Measurements from ENCODE around the gene EDAR.

Gene EDAR

DNA sequence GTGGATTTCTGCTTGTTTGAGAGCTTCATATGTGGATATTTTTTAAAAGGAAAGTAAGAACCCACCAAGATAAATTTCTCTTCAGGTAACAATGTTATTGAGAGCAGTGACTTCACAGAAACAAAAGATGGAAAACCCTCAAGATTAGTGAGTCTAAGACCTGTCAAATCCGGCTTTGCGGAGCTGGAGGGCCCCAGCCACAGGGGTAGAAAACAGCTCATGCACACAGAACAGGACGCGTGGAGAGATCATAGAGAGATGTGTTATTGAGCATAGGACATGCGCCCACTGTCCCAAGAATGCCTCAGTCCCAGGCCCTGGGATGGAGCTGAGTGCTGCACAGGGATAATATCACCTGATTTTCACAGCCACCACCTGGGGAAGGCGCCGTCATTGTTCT lies 21.3 kb downstream of the EDAR start:
- no peak for DNase-seq (ENCODE audit: low read depth in 3 of 3)

DNA sequence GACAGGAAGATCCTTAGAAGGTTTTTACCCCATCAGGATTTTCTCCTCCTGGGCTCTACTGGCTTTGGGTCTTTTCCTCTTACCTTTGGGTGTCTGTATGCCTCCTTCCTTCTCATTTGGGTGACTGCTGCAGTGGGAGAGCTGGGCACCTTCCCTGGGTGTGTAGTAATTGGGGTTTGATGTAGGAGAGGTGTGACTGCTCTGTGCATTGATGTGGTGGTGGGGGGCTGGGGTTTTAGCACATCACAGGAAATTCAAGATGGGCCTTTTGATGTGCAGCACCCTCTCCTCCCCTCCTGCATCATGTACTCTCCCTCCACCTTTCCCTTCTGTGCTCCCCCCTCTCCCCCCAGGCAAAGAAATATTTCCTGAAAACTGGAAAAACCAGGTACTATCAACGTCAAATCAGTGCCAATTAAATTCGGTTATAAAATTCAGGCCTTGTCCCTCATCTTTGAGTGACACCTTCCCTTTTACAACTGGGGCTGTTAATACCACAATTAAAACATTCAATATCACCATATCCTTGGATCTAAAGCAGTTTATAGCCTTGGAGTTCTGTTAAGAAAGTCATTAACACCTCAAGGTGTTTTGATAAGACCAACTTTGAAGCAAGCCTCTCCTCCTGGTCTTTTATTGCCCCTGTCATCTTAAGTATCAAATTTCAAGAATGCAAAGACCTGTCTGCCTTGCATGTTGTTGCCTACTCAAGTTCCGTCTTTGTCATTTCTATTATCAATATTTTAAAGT lies 23.3 kb downstream of the EDAR start:
- no peak for DNase-seq (ENCODE audit: low read depth in 3 of 3)

DNA sequence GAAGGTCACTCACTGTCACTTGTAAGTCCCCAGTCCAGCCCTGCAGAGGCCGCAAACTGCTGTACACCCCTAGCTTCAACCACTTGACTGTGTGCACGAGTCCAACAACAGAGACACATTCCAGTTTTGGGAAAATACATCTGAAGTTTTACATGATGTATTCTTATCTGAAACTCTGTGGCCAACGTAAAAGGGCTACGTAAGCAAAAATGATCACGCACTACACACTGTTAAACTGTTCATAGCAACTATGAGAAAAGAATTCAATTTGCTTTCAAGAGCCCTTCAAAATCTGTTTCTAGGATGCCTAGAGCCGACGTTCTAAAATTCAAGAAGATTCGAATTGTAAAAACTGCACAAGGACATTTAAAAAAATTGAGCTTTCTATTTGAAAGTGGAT lies 26.0 kb downstream of the EDAR start:
- DNase-seq (ENCODE audit: low read depth in 3 of 3), result no peak

DNA sequence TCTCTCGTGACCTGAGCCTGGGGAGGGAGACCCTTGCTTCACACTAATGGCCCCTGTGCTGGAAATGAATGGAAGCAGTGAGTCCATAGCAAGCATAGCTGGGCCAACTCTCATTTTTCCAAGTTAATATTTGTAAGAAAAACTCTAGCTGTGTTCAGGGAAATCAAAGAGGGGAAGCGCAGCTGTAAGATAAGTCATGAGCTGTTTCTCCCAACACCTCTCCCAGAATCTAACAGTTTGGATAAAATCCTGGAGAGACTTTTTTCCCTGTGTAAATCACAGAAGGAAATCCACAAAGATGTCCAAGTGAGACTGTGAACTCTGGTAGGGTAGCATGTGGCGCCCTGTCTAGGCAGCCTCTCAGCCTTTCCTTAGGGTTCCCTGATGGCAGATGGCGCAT lies 27.2 kb downstream of the EDAR start:
- DNase-seq (ENCODE audit: low read depth in 3 of 3), result no peak

DNA sequence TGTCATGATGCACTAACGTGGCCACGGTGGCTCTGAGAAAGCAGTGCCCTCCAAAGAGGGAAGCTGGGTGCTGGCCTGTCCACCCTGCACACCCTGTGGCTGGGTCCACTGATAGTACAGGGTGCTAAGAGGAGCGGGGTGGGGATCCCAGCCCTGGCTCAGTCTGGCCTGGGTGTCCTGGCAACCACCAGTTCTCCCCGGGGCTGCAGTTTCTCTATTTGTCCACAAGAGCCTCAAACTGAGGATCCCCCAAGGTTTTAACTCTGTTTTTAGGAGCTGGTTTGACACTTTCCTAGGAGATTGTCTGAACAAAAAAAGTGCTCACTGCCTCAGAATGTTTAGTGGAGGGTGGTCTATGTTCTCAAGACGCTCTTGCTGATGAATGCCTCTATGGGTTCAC lies 29.0 kb downstream of the EDAR start:
- no peak for DNase-seq (ENCODE audit: low read depth in 3 of 3)

DNA sequence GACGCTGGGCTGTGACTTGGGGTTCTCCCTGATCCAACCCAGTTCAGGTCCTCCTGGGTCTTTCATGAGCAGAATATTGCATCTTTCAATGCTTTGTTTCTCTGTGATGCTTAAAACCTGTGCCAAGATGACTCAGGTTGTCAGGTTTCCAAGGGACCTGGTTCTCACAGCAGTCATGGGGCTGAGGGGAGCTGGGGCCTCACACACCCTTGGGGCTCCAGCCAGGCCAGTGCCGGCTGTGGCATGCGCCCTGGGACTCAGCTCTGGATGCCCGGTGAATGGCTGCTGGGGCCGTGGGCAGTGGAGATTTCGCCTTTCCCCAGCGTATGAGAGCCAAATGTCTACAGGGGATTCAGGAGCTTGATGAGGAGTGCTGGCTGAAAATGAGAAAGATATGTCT lies 29.6 kb downstream of the EDAR start:
- DNase-seq (ENCODE audit: low read depth in 3 of 3), result no peak

DNA sequence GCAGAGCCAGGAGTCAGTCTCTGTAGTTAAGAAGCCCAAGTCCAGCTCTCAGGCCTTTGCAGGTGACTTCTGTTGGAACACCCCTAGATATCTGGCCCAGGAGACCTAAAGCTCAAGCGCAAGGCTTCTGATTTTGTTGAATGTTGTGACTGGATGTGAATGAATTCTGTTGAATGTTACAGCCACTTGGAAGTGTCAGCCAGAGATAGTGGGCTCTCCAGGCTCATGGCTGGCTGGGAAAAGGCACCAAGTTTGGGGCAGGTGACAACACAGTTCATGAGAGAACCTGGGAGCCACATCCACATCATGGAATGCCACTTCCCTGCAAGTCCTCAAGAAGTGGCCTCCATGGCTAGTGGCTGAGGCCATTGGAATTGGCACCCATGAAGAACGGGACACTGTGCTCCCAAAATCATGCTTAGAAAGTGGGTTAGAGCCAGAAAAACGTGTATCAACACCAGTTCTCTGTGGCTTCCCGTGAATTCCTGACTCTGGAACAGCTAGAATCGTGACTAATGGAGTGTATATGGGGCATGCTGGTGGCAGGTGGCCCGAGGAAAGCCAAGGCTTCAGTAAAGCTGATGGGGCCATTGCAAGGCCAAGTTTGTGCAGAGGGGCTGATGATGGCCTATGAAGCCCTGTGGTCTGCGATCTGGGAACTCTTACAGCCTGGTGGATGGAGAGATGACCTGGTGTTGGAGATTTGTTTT lies 30.2 kb downstream of the EDAR start:
- no peak for DNase-seq (ENCODE audit: low read depth in 3 of 3)

DNA sequence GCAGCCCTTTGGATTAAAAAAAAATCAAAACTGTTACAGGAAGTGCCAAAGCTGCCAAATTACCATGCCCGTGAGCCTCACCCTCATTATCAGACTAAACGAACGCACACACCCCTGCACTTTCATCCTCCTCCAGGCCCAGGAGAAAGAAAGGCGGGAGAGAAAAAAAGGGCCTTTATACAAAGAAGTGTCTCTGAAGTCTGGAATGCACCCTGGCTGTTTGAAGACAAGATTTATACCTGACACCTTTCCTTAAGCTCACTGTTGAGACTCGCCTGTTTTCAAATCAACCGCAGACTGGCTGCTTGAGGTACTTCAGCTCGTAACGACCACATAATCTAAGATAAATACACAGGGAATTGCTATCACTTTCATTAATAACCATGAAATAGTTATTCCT lies 31.0 kb downstream of the EDAR start:
- no peak for DNase-seq (ENCODE audit: low read depth in 3 of 3)

DNA sequence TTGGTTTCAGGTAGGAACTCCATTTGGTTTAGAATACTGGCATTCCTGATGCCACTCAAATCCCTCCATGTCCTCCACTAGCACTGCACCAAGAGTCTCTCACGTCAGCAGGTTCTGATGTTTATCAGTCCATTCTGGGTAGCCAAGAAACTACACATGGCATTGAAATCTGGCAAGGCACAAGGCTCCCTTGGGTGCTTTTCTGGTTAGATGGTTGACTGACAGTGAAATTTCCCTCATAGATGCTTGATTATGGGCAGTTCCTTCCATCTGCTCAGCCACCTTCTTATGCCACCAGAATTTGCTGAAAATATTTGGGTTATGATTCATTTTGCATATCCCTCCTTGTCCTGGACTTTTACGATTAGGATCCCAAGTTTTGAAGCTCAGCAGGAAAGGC lies 32.6 kb downstream of the EDAR start:
- DNase-seq (ENCODE audit: low read depth in 3 of 3), result no peak

DNA sequence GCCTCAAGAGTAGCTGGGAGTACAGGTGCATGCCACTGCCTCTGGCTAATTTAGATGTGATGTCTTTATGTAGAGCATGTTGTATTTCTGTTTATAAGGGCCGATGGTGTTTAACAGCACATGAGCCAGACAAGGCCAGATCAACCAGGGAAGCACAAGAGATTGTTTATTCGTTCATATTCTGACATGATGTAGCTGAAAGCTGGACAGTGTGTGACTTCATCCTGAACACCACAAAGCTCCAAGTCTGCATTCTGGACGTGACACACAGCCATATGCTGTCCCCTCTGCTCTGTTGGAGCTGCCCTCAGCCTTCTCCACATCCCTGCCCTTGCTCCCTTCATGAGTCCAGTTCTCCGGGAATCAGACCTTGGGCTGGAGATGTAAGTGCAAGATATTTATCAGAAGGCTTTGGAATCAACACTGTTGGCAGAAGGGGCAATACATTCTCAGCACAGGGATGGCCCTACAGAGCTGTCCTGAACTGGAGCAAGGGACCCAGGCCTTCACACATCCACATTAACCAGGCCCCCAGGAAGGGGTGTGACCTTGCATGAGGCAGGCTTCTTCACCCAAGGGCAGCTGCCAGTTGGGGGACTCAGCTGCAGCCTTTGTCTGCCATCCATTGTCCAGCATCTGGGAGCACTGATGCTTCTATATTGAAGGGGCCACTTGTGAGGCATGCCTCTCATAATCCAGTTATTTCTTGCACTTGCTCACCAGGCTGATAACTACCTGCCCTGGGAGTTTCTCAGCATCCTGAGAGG lies 38.5 kb downstream of the EDAR start:
- DNase-seq (ENCODE audit: low read depth in 3 of 3), result no peak

DNA sequence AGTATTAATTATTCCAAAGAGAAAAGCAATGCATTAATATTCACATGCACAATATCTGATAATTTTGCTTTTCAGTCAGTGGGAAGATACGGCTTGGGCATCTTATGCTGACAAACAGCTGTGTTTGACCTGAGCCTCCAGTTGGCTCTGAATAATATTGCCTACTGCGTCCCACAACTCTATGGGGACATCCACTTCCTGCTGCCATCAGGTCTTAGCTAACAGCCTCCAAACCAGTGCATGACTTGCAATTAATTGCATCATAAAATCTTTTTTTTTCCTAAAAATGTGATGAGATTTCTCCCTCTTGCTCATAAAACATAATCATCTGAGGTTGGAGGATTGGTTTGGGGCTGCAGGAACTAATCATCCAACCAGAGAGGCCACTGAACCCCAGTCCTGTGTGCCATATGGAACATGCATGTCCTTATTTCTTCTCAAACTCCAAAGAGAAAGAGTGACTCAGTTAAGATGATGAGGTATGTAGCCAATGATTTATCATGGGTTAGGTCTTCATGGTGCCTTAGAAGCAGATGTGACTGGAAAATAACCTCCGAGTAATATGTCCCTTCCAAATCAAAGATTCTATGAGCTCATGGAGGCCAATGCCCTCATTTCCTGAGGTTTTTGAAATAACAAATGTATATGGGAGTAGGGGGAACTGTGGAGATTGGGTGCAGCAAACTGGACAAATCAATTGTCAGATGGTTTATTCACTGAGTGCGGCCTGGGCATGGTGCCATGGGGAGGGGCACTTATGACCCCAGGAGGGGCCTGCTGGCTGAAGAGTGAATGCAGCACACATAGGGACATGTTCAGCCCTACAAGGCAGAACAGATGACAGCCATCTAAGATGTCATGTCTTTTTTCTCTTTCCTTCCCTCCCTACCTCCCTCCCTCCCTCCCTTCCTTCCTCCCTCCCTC lies 39.4 kb downstream of the EDAR start:
- no peak for DNase-seq (ENCODE audit: low read depth in 3 of 3)

DNA sequence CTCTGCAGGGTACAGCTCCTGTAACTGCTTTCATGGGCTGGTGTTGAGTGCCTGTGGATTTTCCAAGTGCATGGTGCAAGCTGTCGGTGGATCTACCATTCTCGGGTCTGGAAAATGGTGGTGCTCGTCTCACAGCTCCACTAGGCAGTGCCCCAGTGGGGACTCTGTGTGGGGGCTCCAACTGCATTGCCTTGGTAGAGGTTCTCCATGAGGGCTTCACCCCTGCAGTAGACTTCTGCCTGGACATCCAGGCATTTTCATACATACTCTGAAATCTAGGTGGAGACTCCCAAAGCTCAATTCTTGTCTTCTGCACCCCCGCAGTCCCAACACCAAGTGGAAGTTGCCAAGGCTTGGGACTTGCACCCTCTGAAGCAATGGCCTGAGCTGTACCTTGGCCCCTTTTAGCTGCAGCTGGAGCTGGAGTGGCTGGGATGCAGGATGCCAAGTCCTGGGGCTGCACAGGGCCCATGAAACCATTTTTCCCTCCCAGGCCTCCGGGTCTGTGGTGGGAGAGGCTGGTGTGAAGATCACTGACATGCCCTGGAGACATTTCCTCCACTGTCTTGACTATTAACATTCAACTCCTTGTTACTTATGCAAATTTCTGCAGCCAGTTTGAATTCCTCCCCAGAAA lies 41.6 kb downstream of the EDAR start:
- DNase-seq (ENCODE audit: low read depth in 3 of 3), result no peak

DNA sequence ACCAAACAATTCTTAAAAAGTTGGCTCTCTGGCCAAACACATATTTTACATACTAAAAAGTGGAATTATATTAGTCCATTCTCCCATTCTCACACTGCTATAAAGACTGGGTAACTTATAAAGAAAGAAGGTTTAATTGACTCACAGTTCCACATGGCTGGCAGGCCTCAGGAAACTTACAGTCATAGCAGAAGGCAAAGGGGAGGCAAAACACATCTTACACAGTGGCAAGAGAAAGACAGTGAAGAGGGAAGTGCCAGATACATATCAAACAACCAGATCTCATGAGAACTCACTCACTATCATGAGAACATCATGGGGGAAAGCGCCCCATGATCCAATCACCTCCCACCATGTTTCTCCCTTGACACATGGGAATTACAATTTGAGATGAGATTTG lies 42.6 kb downstream of the EDAR start:
- DNase-seq (ENCODE audit: low read depth in 3 of 3), result no peak

DNA sequence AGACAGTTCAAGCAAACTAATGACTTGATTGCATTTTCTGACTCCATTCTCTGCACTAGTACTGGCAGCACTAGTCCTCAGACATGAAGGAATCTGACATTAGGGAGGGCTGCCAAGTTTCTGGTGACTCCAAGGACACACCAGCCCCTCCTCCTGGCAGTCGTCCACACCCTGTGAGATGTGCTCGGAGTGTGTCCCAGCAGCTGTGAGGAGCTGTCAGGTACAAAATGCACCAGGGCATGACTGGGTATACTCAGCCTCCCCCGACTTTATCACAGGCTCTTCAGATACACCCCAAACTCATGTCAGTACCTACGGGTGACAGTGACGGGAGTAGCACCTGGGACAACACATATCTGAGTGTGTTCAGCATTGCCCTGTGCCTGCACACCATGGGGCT lies 43.1 kb downstream of the EDAR start:
- no peak for DNase-seq (ENCODE audit: low read depth in 3 of 3)

DNA sequence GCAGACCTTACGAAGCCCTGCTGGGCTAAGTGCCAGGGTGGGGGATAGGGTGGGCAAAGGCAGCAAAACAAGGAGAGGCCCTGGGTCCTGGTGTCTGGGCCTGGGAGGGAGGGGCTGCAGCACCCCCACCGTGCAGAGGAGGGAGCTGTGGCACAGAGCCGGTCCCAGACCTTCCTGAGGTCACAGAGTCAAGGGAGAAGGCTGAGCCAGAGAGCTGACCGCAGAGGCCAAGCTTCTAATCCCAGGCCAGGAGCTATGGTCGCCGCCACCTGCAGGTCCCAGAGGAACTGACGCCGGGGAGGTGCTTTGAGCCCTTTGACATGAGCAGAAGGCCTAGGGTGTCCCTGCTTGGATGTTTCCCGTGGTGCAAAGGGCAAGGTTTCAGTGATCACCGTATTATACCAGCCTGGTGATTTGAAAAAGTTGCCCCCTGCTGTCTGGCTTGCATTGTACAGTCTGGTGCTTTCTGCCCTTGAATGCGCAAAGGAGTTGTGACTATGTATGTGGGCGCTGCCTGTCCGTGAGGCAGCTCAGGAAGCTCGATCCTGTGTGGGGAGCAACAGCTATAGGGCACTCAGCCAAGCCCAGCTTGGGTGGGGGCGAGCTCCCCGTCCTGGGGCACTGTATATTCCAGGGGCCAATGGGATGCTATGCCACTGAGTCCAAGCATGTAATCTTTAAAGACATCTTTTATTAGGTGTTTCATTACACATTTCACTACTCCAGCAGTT lies 44.3 kb downstream of the EDAR start:
- no peak for DNase-seq (ENCODE audit: low read depth in 3 of 3)

DNA sequence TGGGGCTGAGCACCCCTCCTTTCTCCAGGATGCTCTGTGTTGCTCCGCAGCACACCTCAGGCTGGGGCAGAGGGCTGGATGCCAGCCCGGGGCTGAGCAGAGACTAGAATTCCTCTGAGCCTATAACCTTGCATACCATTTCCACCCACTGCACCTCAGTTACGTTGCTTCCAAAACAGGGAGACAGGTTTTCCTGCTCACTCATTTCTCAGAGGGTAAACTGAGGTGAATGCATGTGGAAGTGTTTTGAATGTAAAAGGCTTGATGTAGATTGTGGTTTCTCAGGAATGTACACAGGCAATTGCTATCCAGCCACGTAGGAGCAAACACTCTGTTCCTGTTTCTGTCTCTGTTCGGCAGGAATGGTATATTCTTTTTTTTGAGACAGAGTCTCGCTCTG lies 45.3 kb downstream of the EDAR start:
- no peak for DNase-seq (ENCODE audit: low read depth in 3 of 3)

DNA sequence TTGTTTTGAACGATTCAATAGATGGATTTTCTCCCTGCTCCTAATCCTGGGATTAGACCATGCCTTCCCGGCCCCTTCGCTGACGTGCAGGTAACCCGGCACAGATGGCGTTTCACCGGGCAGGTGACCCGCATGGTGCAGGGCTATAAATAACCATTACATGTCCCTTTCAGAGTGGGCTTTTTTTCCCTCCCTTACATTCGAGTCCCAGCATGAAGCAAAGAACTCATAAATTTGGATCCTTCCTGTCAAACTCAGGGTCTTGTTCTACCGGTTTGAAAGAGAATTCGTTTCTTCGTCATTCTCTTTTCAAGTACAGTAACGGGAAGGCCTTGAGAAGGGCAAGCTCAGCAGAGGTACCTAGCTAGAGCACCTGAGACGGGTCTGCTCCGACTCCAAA lies 46.1 kb downstream of the EDAR start:
- DNase-seq (ENCODE audit: low read depth in 3 of 3), result no peak

DNA sequence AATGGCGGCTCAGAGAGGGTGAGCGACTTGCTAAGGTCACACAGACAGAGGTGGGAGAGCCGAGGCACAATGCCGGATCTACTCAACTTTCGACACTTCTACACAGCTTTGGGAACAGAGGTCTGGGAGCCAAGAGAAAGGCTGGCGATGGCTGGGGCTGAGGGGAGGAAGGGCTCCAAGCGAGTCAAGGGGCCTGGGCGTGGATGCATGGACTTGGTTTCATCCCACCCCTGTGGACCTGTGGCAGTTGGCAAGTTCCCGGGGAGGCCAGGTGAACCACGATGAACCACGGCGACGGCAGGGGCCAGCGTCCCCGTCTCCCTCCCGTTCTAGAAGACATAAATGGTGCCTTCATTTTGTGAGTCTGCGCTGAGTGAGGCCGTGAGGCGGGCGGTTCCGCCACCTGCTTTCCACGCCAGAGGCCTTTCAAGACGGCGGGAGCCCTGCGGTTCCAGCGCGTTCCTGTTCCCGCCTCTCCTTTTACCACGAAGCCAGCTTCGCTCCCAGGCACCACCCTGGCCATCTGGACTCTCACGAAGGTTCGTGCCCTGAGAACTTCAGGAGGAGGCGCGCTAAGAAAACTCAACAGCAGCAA lies 46.7 kb downstream of the EDAR start:
- no peak for DNase-seq (ENCODE audit: low read depth in 3 of 3)

DNA sequence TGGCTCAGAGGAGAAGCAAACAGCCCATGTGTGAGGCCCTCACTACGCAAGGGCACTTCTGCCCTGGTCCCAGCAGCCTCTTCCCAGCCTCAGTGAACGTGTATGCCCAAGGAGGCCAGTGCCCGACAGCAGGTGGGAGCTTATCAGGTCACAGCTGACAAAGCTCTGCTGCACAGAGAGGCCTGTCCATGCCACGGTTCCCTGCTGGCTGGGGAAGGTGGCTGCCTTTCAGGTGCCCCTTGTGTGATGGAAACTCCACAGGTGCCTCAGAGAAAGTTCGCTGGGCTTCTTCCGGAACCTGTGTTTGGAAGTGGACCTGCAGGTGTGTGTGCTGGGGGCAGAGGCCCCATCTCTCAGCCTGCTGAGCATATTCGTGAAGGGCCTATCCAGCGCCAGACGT lies 47.3 kb downstream of the EDAR start:
- DNase-seq (ENCODE audit: low read depth in 3 of 3), result no peak

DNA sequence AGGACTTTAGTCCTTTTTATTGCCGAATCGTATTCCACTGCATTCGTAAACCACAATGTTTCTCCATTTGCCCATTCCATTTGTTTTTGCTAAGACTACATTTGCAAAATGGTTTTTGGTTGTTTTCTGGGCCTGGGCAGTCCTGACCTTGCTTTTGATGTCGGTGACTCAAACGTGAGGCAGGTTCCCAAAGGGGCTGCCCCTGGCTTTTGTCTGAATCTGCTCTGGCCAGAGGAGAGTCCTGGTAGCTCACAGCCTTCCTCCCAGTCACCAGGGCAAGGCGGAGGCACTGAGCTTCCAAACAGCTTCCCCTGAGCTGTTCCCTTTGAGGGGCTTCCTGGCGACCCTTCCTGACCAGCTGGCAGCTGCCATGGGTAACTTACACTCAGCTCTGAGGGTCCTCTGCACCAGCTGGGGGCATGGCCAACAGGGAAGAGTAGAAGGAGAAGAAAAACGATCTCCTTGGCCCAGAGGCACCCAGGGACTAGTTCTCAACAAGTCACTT lies 47.8 kb downstream of the EDAR start:
- no peak for DNase-seq (ENCODE audit: low read depth in 3 of 3)

All from stimulated activated CD4-positive, alpha-beta T cell treated with anti-CD3 and anti-CD28 coated beads, TNF-alpha, amount 100 ng/mL, for 48 hours (primary cell).